Right atrium auricular region (tissue), 2 donors: ENCODE data around the gene CDH5. TPM values are rescaled to one million over a fixed set of nuclear protein-coding genes. Genes with fewer than 3 reads are reported as not detected.

Experiments used
- DNase-seq: peaks from one replicate; pipeline ENCODE4 v3.0.0-alpha.2; 2019; ENCODE audit warnings: low spot score
- H3K27ac ChIP-seq, 2 donors: fragments of 200-600 bp; sonication (generic); 1 replicate in 1 of 2; 2 replicates in 1 of 2; pipeline ENCODE4 v1.5.1; 2016 to 2019
- H3K27me3 ChIP-seq, 2 donors: fragments of 200-600 bp; sonication (generic); one replicate each; pipeline versions ENCODE4 v1.5.1 to v1.6.0; 2017 to 2019
- H3K36me3 ChIP-seq: fragments of 200-600 bp; sonication (generic); one replicate; pipeline ENCODE4 v1.5.1; 2016
- H3K4me1 ChIP-seq, 2 donors: fragments of 200-600 bp; sonication (generic); one replicate each; pipeline versions ENCODE4 v1.5.1 to v1.6.0; 2017 to 2019
- H3K4me3 ChIP-seq, 2 donors: fragments of 200-600 bp; sonication (generic); 1 replicate in 1 of 2; 2 replicates in 1 of 2; pipeline ENCODE4 v1.5.1; 2017 to 2019; ENCODE audit warnings: mild to moderate bottlenecking in 1 of 2, moderate library complexity in 1 of 2
- H3K9me3 ChIP-seq, 2 donors: fragments of 200-600 bp; sonication (generic); one replicate each; pipeline ENCODE4 v1.5.1; 2019
- total RNA-seq, 2 donors: library from RNA; depleted of rRNA; stranded (reverse); fragments of >200 nt; gene quantifications; one replicate each; pipeline ENCODE4 v1.1.0, GENCODE V29; 2016
- TF ChIP-seq, protein P1 (sequence below), 2 donors: fragments of 200-600 bp; sonication (generic); IDR thresholded peaks; one replicate each; pipeline ENCODE4 v1.5.1; 2019; ENCODE audit warnings: antibody characterized with exemption in 2 of 2

Gene CDH5
- total RNA-seq, 2 donors from 2014 or later: 47.4 to 58.0 TPM

DNA sequence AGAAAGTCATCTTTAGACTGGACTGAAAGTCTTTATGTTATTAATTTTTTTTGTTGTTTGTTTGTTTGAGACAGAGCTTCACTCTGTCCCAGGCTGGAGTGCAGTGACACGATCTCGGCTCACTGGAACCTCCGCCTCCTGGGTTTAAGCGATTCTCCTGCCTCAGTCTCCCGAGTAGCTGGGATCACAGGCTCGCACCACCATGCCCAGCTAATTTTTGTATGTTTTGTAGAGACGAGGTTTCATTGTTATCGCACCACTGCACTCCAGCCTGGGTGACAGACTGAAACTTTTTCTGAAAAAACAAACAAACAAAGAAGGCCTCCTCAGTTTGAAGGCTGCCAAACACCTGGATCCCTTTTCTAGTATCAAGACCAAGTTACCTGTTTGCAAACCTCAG, 65.3 kb downstream of the CDH5 start:
- no peaks in the 10 kb centered on the region for H3K36me3 ChIP-seq
- no peak for DNase-seq
- H3K27ac ChIP-seq: no peak overlapping the region
- H3K9me3 ChIP-seq: no peaks in the 10 kb centered on the region
- no peaks in the 10 kb centered on the region for H3K27me3 ChIP-seq
- TF ChIP-seq, protein P1, sequence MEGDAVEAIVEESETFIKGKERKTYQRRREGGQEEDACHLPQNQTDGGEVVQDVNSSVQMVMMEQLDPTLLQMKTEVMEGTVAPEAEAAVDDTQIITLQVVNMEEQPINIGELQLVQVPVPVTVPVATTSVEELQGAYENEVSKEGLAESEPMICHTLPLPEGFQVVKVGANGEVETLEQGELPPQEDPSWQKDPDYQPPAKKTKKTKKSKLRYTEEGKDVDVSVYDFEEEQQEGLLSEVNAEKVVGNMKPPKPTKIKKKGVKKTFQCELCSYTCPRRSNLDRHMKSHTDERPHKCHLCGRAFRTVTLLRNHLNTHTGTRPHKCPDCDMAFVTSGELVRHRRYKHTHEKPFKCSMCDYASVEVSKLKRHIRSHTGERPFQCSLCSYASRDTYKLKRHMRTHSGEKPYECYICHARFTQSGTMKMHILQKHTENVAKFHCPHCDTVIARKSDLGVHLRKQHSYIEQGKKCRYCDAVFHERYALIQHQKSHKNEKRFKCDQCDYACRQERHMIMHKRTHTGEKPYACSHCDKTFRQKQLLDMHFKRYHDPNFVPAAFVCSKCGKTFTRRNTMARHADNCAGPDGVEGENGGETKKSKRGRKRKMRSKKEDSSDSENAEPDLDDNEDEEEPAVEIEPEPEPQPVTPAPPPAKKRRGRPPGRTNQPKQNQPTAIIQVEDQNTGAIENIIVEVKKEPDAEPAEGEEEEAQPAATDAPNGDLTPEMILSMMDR (IDR thresholded peaks at IDR 0.05): no peak
- no peak overlapping the region for H3K4me3 ChIP-seq
- peaks cover 0 to 13% of the 10 kb centered on the region in 2 donors for H3K4me1 ChIP-seq

- TF ChIP-seq, protein P1 (IDR thresholded peaks at IDR 0.05): no peak
- H3K4me3 ChIP-seq: no peak overlapping the region
- no peaks in the 10 kb centered on the region for H3K9me3 ChIP-seq
- no peak overlapping the region for H3K27ac ChIP-seq
- H3K27me3 ChIP-seq: no peaks in the 10 kb centered on the region
- DNase-seq: no peak
- peaks cover 0 to 13% of the 10 kb centered on the region in 2 donors for H3K4me1 ChIP-seq
- H3K36me3 ChIP-seq: no peaks in the 10 kb centered on the region
These were observed 65.9 kb downstream of the CDH5 start for GRCh38 chr16:66432429-66432828.

DNA sequence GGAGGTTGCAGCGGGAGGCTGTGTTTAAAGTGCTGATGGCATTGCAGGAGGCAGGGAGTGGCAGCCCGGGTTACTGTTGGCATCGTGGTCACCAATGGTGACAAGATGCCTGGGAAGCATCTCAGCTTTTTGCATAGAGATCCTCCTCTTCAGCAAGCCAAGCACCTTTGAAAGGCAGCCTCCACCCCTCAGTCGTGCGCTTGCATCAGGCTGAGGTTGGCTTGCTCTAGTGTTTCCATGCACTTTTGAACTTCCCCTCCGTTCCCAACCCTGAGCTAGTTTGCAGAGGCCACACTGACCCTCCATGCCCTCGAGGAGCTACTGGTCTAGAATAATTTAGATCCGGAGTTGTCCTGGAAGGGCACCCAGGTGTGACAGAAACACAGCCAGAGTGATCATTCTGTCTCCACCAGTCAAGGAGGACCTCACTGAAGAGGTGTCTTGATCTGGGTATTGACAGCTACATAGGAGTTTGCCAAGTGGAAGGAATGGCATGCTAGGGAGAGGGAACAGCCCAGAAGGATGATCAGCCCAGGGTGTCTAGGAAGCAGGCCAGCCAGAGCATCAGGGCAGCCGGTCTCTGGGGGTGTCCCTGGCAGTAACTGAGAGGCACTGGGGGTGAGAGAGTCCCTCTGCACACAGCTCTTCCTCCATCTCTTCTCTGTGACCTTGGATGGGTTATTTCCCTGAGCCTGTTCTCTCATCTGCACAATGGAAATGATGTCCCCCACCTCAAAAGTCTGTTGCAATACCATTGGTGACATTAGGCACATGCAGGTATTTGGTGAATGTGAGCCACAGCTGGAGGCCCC, 68.3 kb downstream of the CDH5 start:
- Histone ChIP-seq H3K27me3 (no peaks in the 10 kb centered on the region), H3K4me1 (no peaks in the 10 kb centered on the region), H3K4me3 (no peak overlapping the region), H3K27ac (no peak overlapping the region), H3K36me3 (no peaks in the 10 kb centered on the region), H3K9me3 (no peaks in the 10 kb centered on the region)
- no peak for DNase-seq
- TF ChIP-seq, protein P1 (IDR thresholded peaks at IDR 0.05): no peak

DNA sequence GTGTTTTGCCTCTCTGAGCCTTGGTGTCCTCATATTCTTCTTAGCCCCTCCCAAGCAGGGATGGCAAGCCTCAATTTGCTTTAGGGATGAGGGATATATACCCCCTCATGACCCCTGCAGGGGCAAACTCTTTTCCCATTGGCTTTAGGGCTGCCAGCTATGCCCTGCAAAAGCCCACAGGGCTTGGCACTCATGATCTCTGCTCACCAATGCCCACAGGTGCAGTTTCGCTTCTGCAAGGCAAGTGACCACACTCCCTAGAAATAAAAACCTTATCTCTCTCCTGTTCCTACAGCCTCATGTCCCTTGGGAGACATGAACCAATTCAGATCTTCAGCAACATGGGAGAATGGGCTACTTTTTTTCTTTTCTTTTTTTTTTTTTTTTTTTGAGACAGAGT, 69.4 kb downstream of the CDH5 start:
- Histone ChIP-seq H3K27ac (no peak overlapping the region), H3K27me3 (no peaks in the 10 kb centered on the region), H3K4me1 (no peaks in the 10 kb centered on the region), H3K4me3 (no peak overlapping the region), H3K36me3 (no peaks in the 10 kb centered on the region), H3K9me3 (no peaks in the 10 kb centered on the region)
- TF ChIP-seq, protein P1 (IDR thresholded peaks at IDR 0.05): no peak
- no peak for DNase-seq

- Histone ChIP-seq H3K27ac (no peak overlapping the region), H3K27me3 (no peaks in the 10 kb centered on the region), H3K9me3 (no peaks in the 10 kb centered on the region), H3K4me1 (no peaks in the 10 kb centered on the region), H3K4me3 (no peak overlapping the region), H3K36me3 (no peaks in the 10 kb centered on the region)
- no peak for DNase-seq
- TF ChIP-seq, protein P1 (IDR thresholded peaks at IDR 0.05): no peak
These were observed 71.0 kb downstream of the CDH5 start for GRCh38 chr16:66437391-66437945.
